ENCODE results near the gene NPNT.

DNA sequence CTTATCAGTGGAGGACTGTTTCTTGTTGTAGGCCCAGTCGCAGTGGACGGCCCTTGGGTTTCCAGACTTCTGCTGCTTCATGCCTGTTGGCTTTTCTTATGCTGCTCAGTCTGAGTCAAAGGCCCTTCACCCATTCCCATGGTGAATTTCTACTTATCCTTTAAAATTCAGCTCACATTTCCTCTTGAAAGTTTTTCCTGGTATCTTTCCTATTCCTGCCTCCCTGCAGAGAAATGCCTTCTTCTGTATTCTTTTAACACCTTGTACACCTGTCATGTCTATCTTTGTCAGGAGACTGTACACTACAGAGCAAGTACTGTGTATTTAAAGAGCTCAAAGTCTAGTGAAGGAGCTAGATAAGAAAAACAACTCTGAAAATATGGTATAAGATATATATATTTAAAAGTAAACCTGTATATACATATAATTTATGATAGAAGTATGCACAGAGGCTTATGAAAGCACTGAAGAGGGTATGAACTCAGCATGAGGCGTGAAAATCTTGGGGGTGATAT lies 22.0 kb downstream of the NPNT start:
- TF ChIP-seq, protein P1, sequence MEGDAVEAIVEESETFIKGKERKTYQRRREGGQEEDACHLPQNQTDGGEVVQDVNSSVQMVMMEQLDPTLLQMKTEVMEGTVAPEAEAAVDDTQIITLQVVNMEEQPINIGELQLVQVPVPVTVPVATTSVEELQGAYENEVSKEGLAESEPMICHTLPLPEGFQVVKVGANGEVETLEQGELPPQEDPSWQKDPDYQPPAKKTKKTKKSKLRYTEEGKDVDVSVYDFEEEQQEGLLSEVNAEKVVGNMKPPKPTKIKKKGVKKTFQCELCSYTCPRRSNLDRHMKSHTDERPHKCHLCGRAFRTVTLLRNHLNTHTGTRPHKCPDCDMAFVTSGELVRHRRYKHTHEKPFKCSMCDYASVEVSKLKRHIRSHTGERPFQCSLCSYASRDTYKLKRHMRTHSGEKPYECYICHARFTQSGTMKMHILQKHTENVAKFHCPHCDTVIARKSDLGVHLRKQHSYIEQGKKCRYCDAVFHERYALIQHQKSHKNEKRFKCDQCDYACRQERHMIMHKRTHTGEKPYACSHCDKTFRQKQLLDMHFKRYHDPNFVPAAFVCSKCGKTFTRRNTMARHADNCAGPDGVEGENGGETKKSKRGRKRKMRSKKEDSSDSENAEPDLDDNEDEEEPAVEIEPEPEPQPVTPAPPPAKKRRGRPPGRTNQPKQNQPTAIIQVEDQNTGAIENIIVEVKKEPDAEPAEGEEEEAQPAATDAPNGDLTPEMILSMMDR (IDR thresholded peaks at IDR 0.05) = no peak
- TF ChIP-seq POLR2A (IDR thresholded peaks at IDR 0.05) = no peak

Data from lower leg skin (tissue), 3 donors.